HepG2 (cell line): ENCODE results near the gene BRAF. TPM values are rescaled to one million over a fixed set of nuclear protein-coding genes. Genes with fewer than 3 reads are reported as not detected.

ENCODE experiments used
- ARNT ChIP-seq: fragments of 450-650 bp; IDR thresholded peaks from 2 replicates; pipeline ENCODE4 v1.6.1; 2017
- ATF1 ChIP-seq: IDR thresholded peaks from 2 replicates; pipeline ENCODE4 v1.6.1; 2016; ENCODE audit warnings: mild to moderate bottlenecking, control low read depth
- GABPB1 ChIP-seq: IDR thresholded peaks from 2 replicates; pipeline ENCODE4 v1.6.1; 2016; ENCODE audit warnings: mild to moderate bottlenecking, missing genetic modification reagents, moderate library complexity, missing compliant biosample characterization
- HNRNPUL1 ChIP-seq: fragments of 200-400 bp; formaldehyde crosslinking; IDR thresholded peaks from 2 replicates; pipeline ENCODE4 v1.6.1; 2017; ENCODE audit warnings: low read depth, mild to moderate bottlenecking, low read length, moderate library complexity
- IRF9 ChIP-seq: sonication (generic); formaldehyde crosslinking; IDR thresholded peaks from 2 replicates; pipeline ENCODE4 v1.8.0; 2022; ENCODE audit warnings: missing genetic modification reagents, mild to moderate bottlenecking, borderline replicate concordance
- MED13 ChIP-seq: sonication (generic); formaldehyde crosslinking; IDR thresholded peaks from 2 replicates; pipeline ENCODE4 v1.5.0; 2020; ENCODE audit warnings: missing genetic modification reagents
- MLXIP ChIP-seq: sonication (generic); formaldehyde crosslinking; IDR thresholded peaks from 2 replicates; pipeline ENCODE4 v1.9.0; 2021; ENCODE audit warnings: missing genetic modification reagents, borderline replicate concordance
- POLR2A ChIP-seq, 2 experiments: IDR thresholded peaks; 2 replicates each; pipeline ENCODE4 v1.6.1; 2011; ENCODE audit warnings: low read depth in 2 of 2, low read length in 2 of 2, mild to moderate bottlenecking in 1 of 2, moderate library complexity in 1 of 2; ENCODE audit not compliant: insufficient read depth in 1 of 2
- RFX1 ChIP-seq: fragments of 450-650 bp; IDR thresholded peaks from 2 replicates; pipeline ENCODE4 v1.6.1; 2017
- RNF2 ChIP-seq: fragments of 450-650 bp; conservative IDR thresholded peaks from 2 replicates; pipeline ENCODE4 v1.6.1; 2016; ENCODE audit warnings: low read depth
- SNAPC4 ChIP-seq: sonication (generic); formaldehyde crosslinking; IDR thresholded peaks from 2 replicates; pipeline ENCODE4 v1.4.0; 2020; ENCODE audit warnings: mild to moderate bottlenecking, missing genetic modification reagents
- TBL1XR1 ChIP-seq: fragments of 150-350 bp; IDR thresholded peaks from 2 replicates; pipeline ENCODE4 v1.6.1; 2014; ENCODE audit warnings: borderline replicate concordance, low read length; ENCODE audit not compliant: partially characterized antibody
- ZC3H4 ChIP-seq: sonication (generic); formaldehyde crosslinking; IDR thresholded peaks from 2 replicates; pipeline ENCODE4 v1.4.0; 2020; ENCODE audit warnings: missing genetic modification reagents, borderline replicate concordance
- ZFP36 ChIP-seq: fragments of 150-350 bp; IDR thresholded peaks from 2 replicates; pipeline ENCODE4 v1.6.1; 2018; ENCODE audit warnings: borderline replicate concordance, low read length, low read depth; ENCODE audit not compliant: partially characterized antibody
- ZNF432 ChIP-seq: sonication (generic); formaldehyde crosslinking; IDR thresholded peaks from 2 replicates; pipeline ENCODE4 v1.5.0; 2020; ENCODE audit warnings: missing genetic modification reagents, mild to moderate bottlenecking, borderline replicate concordance
- ZNF790 ChIP-seq: sonication (generic); formaldehyde crosslinking; IDR thresholded peaks from 2 replicates; pipeline ENCODE4 v1.8.0; 2022; ENCODE audit warnings: missing genetic modification reagents, mild to moderate bottlenecking, borderline replicate concordance
- ZSCAN9 ChIP-seq: IDR thresholded peaks from 2 replicates; pipeline ENCODE4 v1.6.1; 2016; ENCODE audit warnings: borderline replicate concordance
- ZUFSP ChIP-seq: sonication (generic); formaldehyde crosslinking; IDR thresholded peaks from 2 replicates; pipeline ENCODE4 v1.9.0; 2021; ENCODE audit warnings: missing genetic modification reagents, mild to moderate bottlenecking, borderline replicate concordance
- polyA plus RNA-seq, 8 experiments: library from polyadenylated mRNA; depleted of rRNA in 3 of 8; stranded (reverse) in 7 of 8; unstranded in 1 of 8; fragments of >200 nt; fragmentation: Illumina TruSeq in 4 of 8; extraction: Trizol in 4 of 8; gene quantifications; 2 replicates each; pipeline versions ENCODE4 v1.2.1 to v1.2.3, GENCODE V29; 2011 to 2016; ENCODE audit warnings: low read depth in 4 of 8, missing spikeins in 1 of 8, mixed read lengths in 1 of 8; ENCODE audit not compliant: insufficient read depth in 1 of 8
- total RNA-seq, 5 experiments: library from RNA; depleted of rRNA; stranded (reverse); fragments of >200 nt; fragmentation: Illumina TruSeq; extraction: Trizol; gene quantifications; 2 replicates each; pipeline ENCODE4 v1.2.3, GENCODE V29; 2016; ENCODE audit warnings: low read depth in 1 of 5

BRAF gene
- total and polyA plus RNA-seq, 2 of the 13 experiments (the other 11 are each of a cell fraction or from before 2014, with no cell fraction given), result 12.5 to 13.4 TPM

- TF ChIP-seq ZSCAN9 (CRISPR knock-in tag) (0 out of 2 replicates have a peak, but pooled peaks have one; percentile 1), ARNT (no peak), MLXIP (CRISPR knock-in tag) (no peak), ZFP36 (no peak), ATF1 (CRISPR knock-in tag) (0 out of 2 replicates have a peak, but pooled peaks have one; percentile 44), IRF9 (CRISPR knock-in tag) (no peak), ZUFSP (CRISPR knock-in tag) (no peak), TBL1XR1 (peak; percentile 18), RNF2 (no peak), ZNF432 (CRISPR knock-in tag) (no peak), RFX1 (no peak), HNRNPUL1 (no peak), POLR2A (IDR thresholded peaks at IDR 0.05; ENCODE audit: insufficient read depth in 1 of 2, low read depth in 2 of 2, low read length in 2 of 2) (peak in 1 of 2 experiments; percentile 46; a peak in 3 of 4 replicates), SNAPC4 (no peak), MED13 (CRISPR knock-in tag) (no peak), GABPB1 (CRISPR knock-in tag) (peak; percentile 52), ZNF790 (CRISPR knock-in tag) (peak; percentile 64; the same call in 1 of the 2 replicates), ZC3H4 (no peak)
Observed at GRCh38 chr7:140924019-140924820, 509 bp downstream of the BRAF start (continued).
